SH-SY5Y (cell line): Measurements from ENCODE around the gene BTRC.

ENCODE experiments used
- GATA2 ChIP-seq: IDR thresholded peaks from 2 replicates; pipeline ENCODE4 v1.6.1; 2011; ENCODE audit warnings: mild to moderate bottlenecking, low read depth, low read length
- GATA3 ChIP-seq: IDR thresholded peaks from 2 replicates; pipeline ENCODE4 v1.6.1; 2011; ENCODE audit warnings: low read depth, mild to moderate bottlenecking, low read length, moderate library complexity

DNA sequence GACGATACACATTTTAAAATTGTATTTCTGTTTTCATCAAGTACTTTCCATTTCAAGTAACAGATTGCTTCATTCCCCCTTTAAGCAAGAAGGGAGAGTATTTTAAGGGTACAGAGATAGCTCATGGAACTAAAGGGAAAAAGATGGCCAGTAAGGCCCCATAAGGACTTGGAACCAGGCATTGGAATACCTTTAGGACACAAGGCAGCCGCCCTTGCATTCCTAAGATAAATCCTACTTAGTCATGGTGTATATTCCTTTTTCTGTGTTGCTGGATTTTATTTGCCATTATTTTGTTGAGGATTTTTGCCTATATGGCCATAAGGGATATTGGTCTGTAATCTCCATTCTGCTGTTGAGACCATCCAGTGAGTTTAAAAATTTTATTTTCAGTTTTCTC lies 49.2 kb downstream of the BTRC start:
- no peak for TF ChIP-seq GATA3
- no peak for TF ChIP-seq GATA2
